DOHH2 (cell line): ENCODE data around the gene HOXB6.

Experiments used
- EZH2phosphoT487 ChIP-seq: fragments of 200-600 bp; sonication (generic); IDR thresholded peaks from 2 replicates; pipeline ENCODE4 v1.6.1; 2017; ENCODE audit warnings: borderline replicate concordance, mild to moderate bottlenecking, antibody characterized with exemption, low read length, moderate library complexity, mixed read lengths
- TF ChIP-seq, protein P1 (sequence below): fragments of 200-600 bp; sonication (generic); IDR thresholded peaks from one replicate; pipeline ENCODE4 v1.5.1; 2014; ENCODE audit warnings: antibody characterized with exemption, mild to moderate bottlenecking, low read depth, low read length; ENCODE audit not compliant: poor library complexity, severe bottlenecking

DNA sequence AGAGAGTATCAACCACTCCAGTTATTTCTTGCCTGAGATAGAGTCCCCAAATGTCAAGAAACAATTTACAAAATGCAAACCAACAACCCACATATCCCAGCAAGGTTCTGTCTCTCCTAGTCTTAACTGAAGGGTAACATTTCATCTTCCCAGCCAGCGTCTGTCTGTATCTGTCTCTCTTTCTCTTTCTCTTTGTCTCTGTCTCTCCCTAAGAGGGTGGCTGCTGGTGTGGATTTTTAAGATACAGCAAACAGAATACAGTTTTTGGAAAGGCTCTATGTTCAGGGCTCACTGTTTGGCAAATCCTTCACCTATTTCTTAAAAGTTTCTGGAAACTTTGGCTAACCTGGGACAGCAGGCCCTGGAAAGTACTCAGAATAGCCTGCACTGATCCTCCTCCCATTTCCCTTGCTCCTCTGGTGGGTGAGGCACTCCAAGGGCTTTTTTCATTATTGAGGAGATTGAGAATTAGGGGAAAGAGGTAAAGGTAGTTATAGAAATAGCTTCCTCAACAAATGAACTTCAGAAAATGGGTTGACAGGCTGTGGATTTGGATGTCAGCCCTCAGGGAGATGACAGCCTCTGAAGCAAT, 32.9 kb downstream of the HOXB6 start:
- TF ChIP-seq, protein P1, sequence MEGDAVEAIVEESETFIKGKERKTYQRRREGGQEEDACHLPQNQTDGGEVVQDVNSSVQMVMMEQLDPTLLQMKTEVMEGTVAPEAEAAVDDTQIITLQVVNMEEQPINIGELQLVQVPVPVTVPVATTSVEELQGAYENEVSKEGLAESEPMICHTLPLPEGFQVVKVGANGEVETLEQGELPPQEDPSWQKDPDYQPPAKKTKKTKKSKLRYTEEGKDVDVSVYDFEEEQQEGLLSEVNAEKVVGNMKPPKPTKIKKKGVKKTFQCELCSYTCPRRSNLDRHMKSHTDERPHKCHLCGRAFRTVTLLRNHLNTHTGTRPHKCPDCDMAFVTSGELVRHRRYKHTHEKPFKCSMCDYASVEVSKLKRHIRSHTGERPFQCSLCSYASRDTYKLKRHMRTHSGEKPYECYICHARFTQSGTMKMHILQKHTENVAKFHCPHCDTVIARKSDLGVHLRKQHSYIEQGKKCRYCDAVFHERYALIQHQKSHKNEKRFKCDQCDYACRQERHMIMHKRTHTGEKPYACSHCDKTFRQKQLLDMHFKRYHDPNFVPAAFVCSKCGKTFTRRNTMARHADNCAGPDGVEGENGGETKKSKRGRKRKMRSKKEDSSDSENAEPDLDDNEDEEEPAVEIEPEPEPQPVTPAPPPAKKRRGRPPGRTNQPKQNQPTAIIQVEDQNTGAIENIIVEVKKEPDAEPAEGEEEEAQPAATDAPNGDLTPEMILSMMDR: no peak
- TF ChIP-seq EZH2phosphoT487: no peak
